ENCODE results near the gene IGF1R.

Gene IGF1R

GRCh38 chr15:98841419-98841970, 193.2 kb downstream of the IGF1R start:
- Histone ChIP-seq H3K9ac (ENCODE audit: low read depth, low read length) (no peak overlapping the region), H3K4me3 (ENCODE audit: low read depth, low read length) (no peak overlapping the region), H3K4me1 (ENCODE audit: control insufficient read depth, insufficient read depth, low read length) (peaks cover 46% of the 10 kb centered on the region), H3K9me3 (ENCODE audit: control insufficient read depth, insufficient read depth, low read length) (no peaks in the 10 kb centered on the region), H3K27me3 (ENCODE audit: control insufficient read depth, insufficient read depth, low read length) (no peaks in the 10 kb centered on the region), H3K27ac (ENCODE audit: low read depth, low read length) (no peak overlapping the region), H3K36me3 (ENCODE audit: control insufficient read depth, insufficient read depth, low read length) (peaks cover 3% of the 10 kb centered on the region; the same call in 1 of the 2 replicates)

GRCh38 chr15:98842192-98842972, 194.0 kb downstream of the IGF1R start:
- no peak overlapping the region for H3K4me3 ChIP-seq (ENCODE audit: low read depth, low read length)
- peak overlapping the region; percentile 43 for H3K27ac ChIP-seq (ENCODE audit: low read depth, low read length)
- H3K9ac ChIP-seq (ENCODE audit: low read depth, low read length): no peak overlapping the region
- peaks cover 3% of the 10 kb centered on the region; the same call in 1 of the 2 replicates for H3K36me3 ChIP-seq (ENCODE audit: control insufficient read depth, insufficient read depth, low read length)
- peaks cover 46% of the 10 kb centered on the region for H3K4me1 ChIP-seq (ENCODE audit: control insufficient read depth, insufficient read depth, low read length)
- H3K9me3 ChIP-seq (ENCODE audit: control insufficient read depth, insufficient read depth, low read length): no peaks in the 10 kb centered on the region
- no peaks in the 10 kb centered on the region for H3K27me3 ChIP-seq (ENCODE audit: control insufficient read depth, insufficient read depth, low read length)

- peak overlapping the region; percentile 50 for H3K27ac ChIP-seq (ENCODE audit: low read depth, low read length)
- no peaks in the 10 kb centered on the region for H3K27me3 ChIP-seq (ENCODE audit: control insufficient read depth, insufficient read depth, low read length)
- H3K36me3 ChIP-seq (ENCODE audit: control insufficient read depth, insufficient read depth, low read length): peaks cover 3% of the 10 kb centered on the region; the same call in 1 of the 2 replicates
- H3K4me1 ChIP-seq (ENCODE audit: control insufficient read depth, insufficient read depth, low read length): peaks cover 47% of the 10 kb centered on the region
- H3K9ac ChIP-seq (ENCODE audit: low read depth, low read length): no peak overlapping the region
- no peaks in the 10 kb centered on the region for H3K9me3 ChIP-seq (ENCODE audit: control insufficient read depth, insufficient read depth, low read length)
- H3K4me3 ChIP-seq (ENCODE audit: low read depth, low read length): no peak overlapping the region
Observed at GRCh38 chr15:98842973-98843285, 194.6 kb downstream of the IGF1R start.

- Histone ChIP-seq H3K27me3 (ENCODE audit: control insufficient read depth, insufficient read depth, low read length) (no peaks in the 10 kb centered on the region), H3K9me3 (ENCODE audit: control insufficient read depth, insufficient read depth, low read length) (no peaks in the 10 kb centered on the region), H3K27ac (ENCODE audit: low read depth, low read length) (no peak overlapping the region), H3K36me3 (ENCODE audit: control insufficient read depth, insufficient read depth, low read length) (peaks cover 3% of the 10 kb centered on the region; the same call in 1 of the 2 replicates), H3K9ac (ENCODE audit: low read depth, low read length) (no peak overlapping the region), H3K4me3 (ENCODE audit: low read depth, low read length) (no peak overlapping the region), H3K4me1 (ENCODE audit: control insufficient read depth, insufficient read depth, low read length) (peaks cover 53% of the 10 kb centered on the region)
Observed at GRCh38 chr15:98843844-98844243, 195.5 kb downstream of the IGF1R start.

GRCh38 chr15:98844261-98844660, 195.9 kb downstream of the IGF1R start:
- peaks cover 3% of the 10 kb centered on the region; the same call in 1 of the 2 replicates for H3K36me3 ChIP-seq (ENCODE audit: control insufficient read depth, insufficient read depth, low read length)
- H3K27me3 ChIP-seq (ENCODE audit: control insufficient read depth, insufficient read depth, low read length): no peaks in the 10 kb centered on the region
- H3K9me3 ChIP-seq (ENCODE audit: control insufficient read depth, insufficient read depth, low read length): no peaks in the 10 kb centered on the region
- no peak overlapping the region for H3K4me3 ChIP-seq (ENCODE audit: low read depth, low read length)
- H3K4me1 ChIP-seq (ENCODE audit: control insufficient read depth, insufficient read depth, low read length): peaks cover 53% of the 10 kb centered on the region
- no peak overlapping the region for H3K27ac ChIP-seq (ENCODE audit: low read depth, low read length)
- no peak overlapping the region for H3K9ac ChIP-seq (ENCODE audit: low read depth, low read length)

- Histone ChIP-seq H3K27ac (ENCODE audit: low read depth, low read length) (peak overlapping the region; percentile 17), H3K4me1 (ENCODE audit: control insufficient read depth, insufficient read depth, low read length) (peaks cover 58% of the 10 kb centered on the region), H3K9ac (ENCODE audit: low read depth, low read length) (no peak overlapping the region), H3K36me3 (ENCODE audit: control insufficient read depth, insufficient read depth, low read length) (no peaks in the 10 kb centered on the region), H3K4me3 (ENCODE audit: low read depth, low read length) (no peak overlapping the region), H3K27me3 (ENCODE audit: control insufficient read depth, insufficient read depth, low read length) (no peaks in the 10 kb centered on the region), H3K9me3 (ENCODE audit: control insufficient read depth, insufficient read depth, low read length) (no peaks in the 10 kb centered on the region)
Observed at GRCh38 chr15:98845138-98845884, 197.0 kb downstream of the IGF1R start.

GRCh38 chr15:98850961-98851572, 202.7 kb downstream of the IGF1R start:
- peak overlapping the region; percentile 83 for H3K4me3 ChIP-seq (ENCODE audit: low read depth, low read length)
- no peak overlapping the region for H3K9ac ChIP-seq (ENCODE audit: low read depth, low read length)
- H3K36me3 ChIP-seq (ENCODE audit: control insufficient read depth, insufficient read depth, low read length): no peaks in the 10 kb centered on the region
- peak overlapping the region; percentile 94 for H3K27ac ChIP-seq (ENCODE audit: low read depth, low read length)
- no peaks in the 10 kb centered on the region for H3K27me3 ChIP-seq (ENCODE audit: control insufficient read depth, insufficient read depth, low read length)
- peaks cover 64% of the 10 kb centered on the region for H3K4me1 ChIP-seq (ENCODE audit: control insufficient read depth, insufficient read depth, low read length)
- H3K9me3 ChIP-seq (ENCODE audit: control insufficient read depth, insufficient read depth, low read length): no peaks in the 10 kb centered on the region

GRCh38 chr15:98853161-98853560, 204.8 kb downstream of the IGF1R start:
- peak overlapping the region; percentile 94 for H3K27ac ChIP-seq (ENCODE audit: low read depth, low read length)
- no peaks in the 10 kb centered on the region for H3K9me3 ChIP-seq (ENCODE audit: control insufficient read depth, insufficient read depth, low read length)
- H3K27me3 ChIP-seq (ENCODE audit: control insufficient read depth, insufficient read depth, low read length): no peaks in the 10 kb centered on the region
- H3K4me1 ChIP-seq (ENCODE audit: control insufficient read depth, insufficient read depth, low read length): peaks cover 75% of the 10 kb centered on the region
- H3K9ac ChIP-seq (ENCODE audit: low read depth, low read length): no peak overlapping the region; the same call in 1 of the 2 replicates
- no peaks in the 10 kb centered on the region for H3K36me3 ChIP-seq (ENCODE audit: control insufficient read depth, insufficient read depth, low read length)
- H3K4me3 ChIP-seq (ENCODE audit: low read depth, low read length): peak overlapping the region; percentile 83

- no peaks in the 10 kb centered on the region for H3K27me3 ChIP-seq (ENCODE audit: control insufficient read depth, insufficient read depth, low read length)
Observed at GRCh38 chr15:98853617-98854420, 205.5 kb downstream of the IGF1R start.

GRCh38 chr15:98854496-98854895, 206.2 kb downstream of the IGF1R start:
- Histone ChIP-seq H3K27me3 (ENCODE audit: control insufficient read depth, insufficient read depth, low read length) (no peaks in the 10 kb centered on the region), H3K4me3 (ENCODE audit: low read depth, low read length) (no peak overlapping the region), H3K9ac (ENCODE audit: low read depth, low read length) (no peak overlapping the region; the same call in 1 of the 2 replicates), H3K27ac (ENCODE audit: low read depth, low read length) (no peak overlapping the region), H3K36me3 (ENCODE audit: control insufficient read depth, insufficient read depth, low read length) (no peaks in the 10 kb centered on the region), H3K4me1 (ENCODE audit: control insufficient read depth, insufficient read depth, low read length) (peaks cover 84% of the 10 kb centered on the region), H3K9me3 (ENCODE audit: control insufficient read depth, insufficient read depth, low read length) (no peaks in the 10 kb centered on the region)

More at GRCh38 chr15:98853617-98854420, 205.5 kb downstream of the IGF1R start:
- Histone ChIP-seq H3K4me1 (ENCODE audit: control insufficient read depth, insufficient read depth, low read length) (peaks cover 78% of the 10 kb centered on the region), H3K9me3 (ENCODE audit: control insufficient read depth, insufficient read depth, low read length) (no peaks in the 10 kb centered on the region), H3K27ac (ENCODE audit: low read depth, low read length) (peak overlapping the region; percentile 94), H3K4me3 (ENCODE audit: low read depth, low read length) (peak overlapping the region; percentile 83), H3K9ac (ENCODE audit: low read depth, low read length) (peak overlapping the region; percentile 13; the same call in 1 of the 2 replicates), H3K36me3 (ENCODE audit: control insufficient read depth, insufficient read depth, low read length) (no peaks in the 10 kb centered on the region)
